PC-3 (cell line): ENCODE measurements around the gene STK11. TPM values are rescaled to one million over a fixed set of nuclear protein-coding genes. Genes with fewer than 3 reads are reported as not detected.

Experiments
- ATAC-seq: fragments of 200-7000 bp; cut with Tn5 transposase; 2 replicates; pipeline ENCODE4 v1.9.1; 2020; ENCODE audit warnings: mild to moderate bottlenecking, moderate library complexity
- Bru-seq: library from RNA; stranded (reverse); fragments of 400-500 nt; gene quantifications from one replicate; lab custom pipeline; 2021; lab: Mats Ljungman, UMichigan
- BruChase-seq, 2 experiments: library from RNA; stranded (reverse); fragments of 400-500 nt; gene quantifications; one replicate each; lab custom pipeline; 2021; lab: Mats Ljungman, UMichigan
- BruUV-seq: library from RNA; stranded (reverse); fragments of 400-500 nt; replicated peaks from 2 replicates; lab custom pipeline; 2021; lab: Mats Ljungman, UMichigan
- CTCF ChIA-PET: fragments of 300-600 bp; sonication (Branson Sonifier 250); formaldehyde crosslinking; loops from one replicate; lab custom pipeline; 2022; ENCODE audit warnings: antibody characterized with exemption; lab: Charles Lee
- POLR2A ChIA-PET: fragments of 300-600 bp; sonication (Branson Sonifier 250); formaldehyde crosslinking; loops from one replicate; lab custom pipeline; 2022; ENCODE audit warnings: antibody characterized with exemption; ENCODE audit not compliant: unreplicated experiment; lab: Charles Lee
- DNase-seq: peaks from one replicate; pipeline ENCODE4 v3.0.0-alpha.2; 2015
- H2AFZ ChIP-seq: fragments of 300-600 bp; sonication (generic); 2 replicates; pipeline ENCODE4 v1.6.0; 2016; ENCODE audit warnings: antibody characterized with exemption, low read length
- H3F3A ChIP-seq: fragments of 300-600 bp; sonication (generic); one replicate; pipeline ENCODE4 v1.6.0; 2017; ENCODE audit warnings: antibody characterized with exemption, low read length, control low read depth, mild to moderate bottlenecking; ENCODE audit not compliant: unreplicated experiment
- H3K27ac ChIP-seq: fragments of 300-600 bp; sonication (generic); 2 replicates; pipeline ENCODE4 v1.5.1; 2016; ENCODE audit warnings: mild to moderate bottlenecking, low read length
- H3K27me3 ChIP-seq: fragments of 300-600 bp; sonication (generic); 2 replicates; pipeline ENCODE4 v1.6.1; 2016; ENCODE audit warnings: low read length, mixed read lengths
- H3K36me3 ChIP-seq: fragments of 300-600 bp; sonication (generic); 2 replicates; pipeline ENCODE4 v1.6.1; 2016; ENCODE audit warnings: low read depth, mixed run types, low read length, mixed read lengths
- H3K4me1 ChIP-seq: fragments of 300-600 bp; sonication (generic); 2 replicates; pipeline ENCODE4 v1.5.1; 2016; ENCODE audit warnings: low read length; ENCODE audit not compliant: insufficient read depth
- H3K4me2 ChIP-seq: fragments of 300-600 bp; sonication (generic); 2 replicates; pipeline ENCODE4 v1.6.0; 2016; ENCODE audit warnings: low read length
- H3K4me3 ChIP-seq: fragments of 300-600 bp; sonication (generic); 2 replicates; pipeline ENCODE4 v1.5.1; 2016; ENCODE audit warnings: mild to moderate bottlenecking, low read length, mixed read lengths
- H3K79me2 ChIP-seq: fragments of 300-600 bp; sonication (generic); 2 replicates; pipeline ENCODE4 v1.6.1; 2017; ENCODE audit warnings: low read length, mixed read lengths
- H3K9ac ChIP-seq: fragments of 300-600 bp; sonication (generic); 2 replicates; pipeline ENCODE4 v1.6.0; 2016; ENCODE audit warnings: mild to moderate bottlenecking, low read length
- H3K9me2 ChIP-seq: fragments of 300-600 bp; sonication (generic); replicated peaks from 2 replicates; pipeline ENCODE4 v1.6.1; 2016; ENCODE audit warnings: mixed run types, low read length, mixed read lengths
- H3K9me3 ChIP-seq: fragments of 300-600 bp; sonication (generic); 2 replicates; pipeline ENCODE4 v1.6.1; 2016; ENCODE audit warnings: low read length, mixed read lengths
- H4K20me1 ChIP-seq: fragments of 300-600 bp; sonication (generic); 2 replicates; pipeline ENCODE4 v1.6.1; 2016; ENCODE audit warnings: low read length, mixed read lengths
- EZH2 ChIP-seq: fragments of 300-600 bp; sonication (generic); IDR thresholded peaks from one replicate; pipeline ENCODE4 v1.6.1; 2017; ENCODE audit warnings: antibody characterized with exemption, mild to moderate bottlenecking, low read length; ENCODE audit not compliant: unreplicated experiment
- EZH2phosphoT487 ChIP-seq: fragments of 300-600 bp; sonication (generic); IDR thresholded peaks from 2 replicates; pipeline ENCODE4 v1.6.1; 2018; ENCODE audit warnings: mild to moderate bottlenecking, antibody characterized with exemption, low read length, borderline replicate concordance
- intact Hi-C: fragments of 100-400 bp; cut with micrococcal nuclease; formaldehyde crosslinking; loops from 2 replicates; pipeline ENCODE4 v1.9.0; 2023
- long read RNA-seq: library from polyadenylated mRNA; unstranded; transcript quantifications from one replicate; pipeline ENCODE4 v2.0.0, GENCODE V29; 2021; ENCODE audit not compliant: unreplicated experiment
- total RNA-seq: library from RNA; depleted of rRNA; stranded (reverse); fragments of >200 nt; gene quantifications from 2 replicates; pipeline ENCODE4 v1.2.3, GENCODE V29; 2014; rRNA removed
- TF ChIP-seq, protein P1 (sequence below): fragments of 300-600 bp; sonication (generic); conservative IDR thresholded peaks from 2 replicates; pipeline ENCODE4 v1.5.1; 2017; ENCODE audit warnings: antibody characterized with exemption, low read depth, mild to moderate bottlenecking, low read length

Gene STK11, protein sequence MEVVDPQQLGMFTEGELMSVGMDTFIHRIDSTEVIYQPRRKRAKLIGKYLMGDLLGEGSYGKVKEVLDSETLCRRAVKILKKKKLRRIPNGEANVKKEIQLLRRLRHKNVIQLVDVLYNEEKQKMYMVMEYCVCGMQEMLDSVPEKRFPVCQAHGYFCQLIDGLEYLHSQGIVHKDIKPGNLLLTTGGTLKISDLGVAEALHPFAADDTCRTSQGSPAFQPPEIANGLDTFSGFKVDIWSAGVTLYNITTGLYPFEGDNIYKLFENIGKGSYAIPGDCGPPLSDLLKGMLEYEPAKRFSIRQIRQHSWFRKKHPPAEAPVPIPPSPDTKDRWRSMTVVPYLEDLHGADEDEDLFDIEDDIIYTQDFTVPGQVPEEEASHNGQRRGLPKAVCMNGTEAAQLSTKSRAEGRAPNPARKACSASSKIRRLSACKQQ
- total RNA-seq (82.4 and 93.0 TPM in 2 replicates), Bru-seq, nascent RNA (percentile 51 among the genes with signal in this experiment), BruChase-seq, experiment 1, labeled RNA remaining after a 6-hour chase (percentile 66 among the genes with signal in this experiment), BruChase-seq, experiment 2, labeled RNA remaining after a 2-hour chase (percentile 62 among the genes with signal in this experiment)
- long read RNA-seq, transcript STK11-201 (10 exons, 2,611 nt) = major isoform, 201 of 286 reads
- long read RNA-seq, partial matches to known transcripts = 20 of 286 reads
- long read RNA-seq, other reads (novel, unspliced or antisense) = 65 of 286 reads

DNA sequence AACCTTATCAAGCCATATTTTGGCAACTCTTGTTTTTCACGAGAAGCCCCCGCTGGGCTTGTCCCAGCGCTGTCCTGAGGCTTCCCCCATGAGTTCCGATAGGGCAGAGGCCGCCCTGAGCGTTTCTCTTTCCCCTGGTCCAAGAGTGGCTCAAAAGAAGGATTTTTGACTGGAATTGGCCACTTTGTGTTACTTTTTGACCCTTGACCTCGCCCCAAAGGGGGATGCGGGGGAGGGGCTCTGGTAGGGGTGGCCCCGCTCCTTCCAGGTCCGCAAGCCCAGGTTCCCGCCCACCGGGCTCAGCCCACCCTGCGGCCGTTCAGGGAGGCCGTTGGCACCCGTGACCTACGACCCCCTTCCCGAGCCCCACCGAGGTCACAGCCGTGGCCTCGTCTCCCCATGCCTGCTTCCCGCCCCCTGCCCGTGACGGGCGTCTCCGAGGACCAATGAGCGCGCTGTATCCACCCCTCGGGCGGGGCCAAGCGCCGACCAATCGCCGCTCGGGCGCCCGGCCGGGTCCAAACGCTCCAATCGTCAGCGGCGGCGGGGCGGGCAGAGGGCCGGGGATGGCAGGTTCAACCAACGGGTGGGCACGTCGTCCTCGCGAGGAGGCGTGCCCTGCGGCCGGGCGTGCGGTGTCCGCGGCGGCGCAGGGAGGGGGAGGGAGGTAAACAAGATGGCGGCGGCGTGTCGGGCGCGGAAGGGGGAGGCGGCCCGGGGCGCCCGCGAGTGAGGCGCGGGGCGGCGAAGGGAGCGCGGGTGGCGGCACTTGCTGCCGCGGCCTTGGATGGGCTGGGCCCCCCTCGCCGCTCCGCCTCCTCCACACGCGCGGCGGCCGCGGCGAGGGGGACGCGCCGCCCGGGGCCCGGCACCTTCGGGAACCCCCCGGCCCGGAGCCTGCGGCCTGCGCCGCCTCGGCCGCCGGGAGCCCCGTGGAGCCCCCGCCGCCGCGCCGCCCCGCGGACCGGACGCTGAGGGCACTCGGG is at the start of gene STK11:
STK11 (plus strand) TSS at position 665 of the 986 bp plus-strand sequence. CDS start 1,136 bp downstream, outside the sequence.
- no TSS peak for BruUV-seq
- Histone ChIP-seq H3K4me1 (peaks cover 9% of the 10 kb centered on the region; the same call in 1 of the 2 replicates), H3K4me2 (peak within 1 kb of the TSS; percentile 88), H3K36me3 (no peaks in the 10 kb centered on the region), H2AFZ (peak within 1 kb of the TSS; percentile 71), H3K4me3 (peak within 1 kb of the TSS; percentile 84), H3K27me3 (no peaks in the 10 kb centered on the region), H3K9me3 (no peaks in the 10 kb centered on the region), H3K79me2 (peaks cover 42% of the 10 kb centered on the region), H4K20me1 (peaks cover 12% of the 10 kb centered on the region; the same call in 1 of the 2 replicates), H3F3A (no peaks in the 10 kb centered on the region), H3K9ac (peak within 1 kb of the TSS; percentile 66), H3K27ac (no peak within 1 kb of the TSS), H3K9me2 (no peaks in the 10 kb centered on the region)
- TF ChIP-seq, protein P1, sequence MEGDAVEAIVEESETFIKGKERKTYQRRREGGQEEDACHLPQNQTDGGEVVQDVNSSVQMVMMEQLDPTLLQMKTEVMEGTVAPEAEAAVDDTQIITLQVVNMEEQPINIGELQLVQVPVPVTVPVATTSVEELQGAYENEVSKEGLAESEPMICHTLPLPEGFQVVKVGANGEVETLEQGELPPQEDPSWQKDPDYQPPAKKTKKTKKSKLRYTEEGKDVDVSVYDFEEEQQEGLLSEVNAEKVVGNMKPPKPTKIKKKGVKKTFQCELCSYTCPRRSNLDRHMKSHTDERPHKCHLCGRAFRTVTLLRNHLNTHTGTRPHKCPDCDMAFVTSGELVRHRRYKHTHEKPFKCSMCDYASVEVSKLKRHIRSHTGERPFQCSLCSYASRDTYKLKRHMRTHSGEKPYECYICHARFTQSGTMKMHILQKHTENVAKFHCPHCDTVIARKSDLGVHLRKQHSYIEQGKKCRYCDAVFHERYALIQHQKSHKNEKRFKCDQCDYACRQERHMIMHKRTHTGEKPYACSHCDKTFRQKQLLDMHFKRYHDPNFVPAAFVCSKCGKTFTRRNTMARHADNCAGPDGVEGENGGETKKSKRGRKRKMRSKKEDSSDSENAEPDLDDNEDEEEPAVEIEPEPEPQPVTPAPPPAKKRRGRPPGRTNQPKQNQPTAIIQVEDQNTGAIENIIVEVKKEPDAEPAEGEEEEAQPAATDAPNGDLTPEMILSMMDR = no peak
- no peak for TF ChIP-seq EZH2phosphoT487
- TF ChIP-seq EZH2 = no peak
- intact Hi-C loops = no loop called here
- ChIA-PET POLR2A (no interaction called here), CTCF (no interaction called here)
- peak; percentile 93 for DNase-seq
- peak; percentile 87 for ATAC-seq

DNA sequence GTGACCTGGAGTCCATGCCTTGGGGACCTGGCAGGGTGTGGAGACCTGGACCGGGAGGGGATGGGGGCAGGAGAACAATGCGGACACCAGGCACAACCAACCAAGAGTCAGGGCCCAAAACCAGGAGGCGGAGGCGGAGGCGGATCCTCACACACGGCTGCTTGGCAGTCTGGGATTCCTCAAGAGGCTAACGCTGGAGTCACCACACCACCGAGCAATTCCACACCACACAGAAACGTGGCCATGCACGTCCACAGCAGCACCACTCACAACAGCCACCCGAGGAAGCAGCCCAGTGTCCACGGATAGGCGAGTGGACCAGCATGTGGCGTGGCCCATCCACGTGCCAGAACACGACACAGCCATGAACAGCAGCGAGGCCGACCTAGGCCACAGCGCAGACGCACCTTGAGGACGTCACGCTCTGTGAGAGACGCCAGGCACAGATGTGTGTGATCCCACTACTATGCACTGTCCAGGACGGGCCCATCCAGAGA is 49.2 kb upstream of the STK11 start:
- intact Hi-C loops = no loop called here
- H3K4me2 ChIP-seq = no peak overlapping the region
- no peaks in the 10 kb centered on the region for H3F3A ChIP-seq
- ChIA-PET POLR2A (no interaction called here), CTCF (no interaction called here)
- peaks cover 12% of the 10 kb centered on the region for H3K36me3 ChIP-seq
- no TSS peak for BruUV-seq
- no peaks in the 10 kb centered on the region for H3K4me1 ChIP-seq
- no peak overlapping the region for H3K27ac ChIP-seq
- DNase-seq (no peak), ATAC-seq (no peak)
- no peak overlapping the region for H3K4me3 ChIP-seq
- peaks cover 68% of the 10 kb centered on the region for H3K79me2 ChIP-seq
- no peak overlapping the region for H2AFZ ChIP-seq
- TF ChIP-seq, protein P1 = no peak
- no peak for TF ChIP-seq EZH2phosphoT487
- TF ChIP-seq EZH2 = no peak
- no peak overlapping the region for H3K9ac ChIP-seq
- no peaks in the 10 kb centered on the region for H3K9me3 ChIP-seq
- no peaks in the 10 kb centered on the region for H3K27me3 ChIP-seq
- peaks cover 21% of the 10 kb centered on the region; the same call in 1 of the 2 replicates for H4K20me1 ChIP-seq
- H3K9me2 ChIP-seq = no peaks in the 10 kb centered on the region
